AG09309 (cell line): ENCODE measurements around the gene ZNF175.
A peak's percentile ranks its signal among the peaks of the same experiment; 100 is the strongest.

Experiments
- DNase-seq: peaks from one replicate; pipeline ENCODE4 v3.0.0-alpha.2; 2010; ENCODE audit warnings: low read depth
- H3K4me3 ChIP-seq: 2 replicates; pipeline ENCODE4 v1.5.1; 2011; ENCODE audit warnings: mild to moderate bottlenecking, low read depth, low read length, moderate library complexity; ENCODE audit not compliant: control insufficient read depth
- CTCF ChIP-seq: IDR thresholded peaks from 2 replicates; pipeline ENCODE4 v1.5.1; 2011; ENCODE audit warnings: mild to moderate bottlenecking, low read depth, low read length, inconsistent platforms; ENCODE audit not compliant: insufficient read depth, control insufficient read depth; ENCODE audit errors: missing control alignments

Gene ZNF175

GRCh38 chr19:51602189-51602854 is 31.2 kb downstream of the ZNF175 start:
- no peak for TF ChIP-seq CTCF
- no peak overlapping the region for H3K4me3 ChIP-seq
- DNase-seq, result no peak

GRCh38 chr19:51607077-51607476 is 36.0 kb downstream of the ZNF175 start:
- H3K4me3 ChIP-seq, result no peak overlapping the region
- no peak for TF ChIP-seq CTCF
- DNase-seq, result no peak

- peak; percentile 88 for TF ChIP-seq CTCF
- peak; percentile 25 for DNase-seq
- H3K4me3 ChIP-seq, result no peak overlapping the region
Observed at GRCh38 chr19:51607920-51608562, 37.0 kb downstream of the ZNF175 start.

GRCh38 chr19:51610576-51610975 is 39.5 kb downstream of the ZNF175 start:
- DNase-seq, result no peak
- no peak overlapping the region for H3K4me3 ChIP-seq
- no peak for TF ChIP-seq CTCF

GRCh38 chr19:51614789-51615188 is 43.7 kb downstream of the ZNF175 start:
- no peak for DNase-seq
- no peak overlapping the region for H3K4me3 ChIP-seq
- TF ChIP-seq CTCF, result no peak

- H3K4me3 ChIP-seq, result no peak overlapping the region
- DNase-seq, result no peak
- TF ChIP-seq CTCF, result no peak
Observed at GRCh38 chr19:51615991-51616390, 44.9 kb downstream of the ZNF175 start.
